NCI-H226 (cell line): ENCODE results near the gene AMIGO2.

Source experiments
- DNase-seq: peaks from one replicate; pipeline ENCODE4 v3.0.0-alpha.2; 2015

Gene AMIGO2

GRCh38 chr12:47029903-47030302, 49.9 kb downstream of the AMIGO2 start:
- no peak for DNase-seq

GRCh38 chr12:47028981-47029708, 50.6 kb downstream of the AMIGO2 start:
- no peak for DNase-seq

GRCh38 chr12:47028186-47028585, 51.6 kb downstream of the AMIGO2 start:
- DNase-seq, result no peak
